CD14-positive monocyte (primary cell): Measurements from ENCODE around the gene CHL1. TPM values are rescaled to one million over a fixed set of nuclear protein-coding genes. Genes with fewer than 3 reads are reported as not detected.

Experiments used
- DNase-seq, 3 donors: peaks; one replicate each; pipeline ENCODE4 v3.0.0-alpha.2; 2011 to 2022
- H2AFZ ChIP-seq: 2 replicates; pipeline ENCODE4 v1.6.0; 2012; ENCODE audit warnings: mild to moderate bottlenecking, low read depth, low read length, inconsistent platforms; ENCODE audit not compliant: insufficient read depth, poor library complexity, severe bottlenecking
- H3K27ac ChIP-seq, 2 donors: 1 replicate in 1 of 2; 2 replicates in 1 of 2; pipeline ENCODE4 v1.5.1; 2012 to 2013; ENCODE audit warnings: low read length in 2 of 2, control low read depth in 1 of 2, inconsistent platforms in 1 of 2, low read depth in 1 of 2, mild to moderate bottlenecking in 1 of 2
- H3K27me3 ChIP-seq, 2 donors: one replicate each; pipeline versions ENCODE4 v1.6.0 to v1.6.1; 2011 to 2013; ENCODE audit warnings: low read length in 2 of 2; ENCODE audit not compliant: control insufficient read depth in 2 of 2, insufficient read depth in 2 of 2
- H3K36me3 ChIP-seq, 2 donors: replicated peaks in 1 of 2; 1 replicate in 1 of 2; 2 replicates in 1 of 2; pipeline versions ENCODE4 v1.5.1 to v1.6.1; 2012 to 2013; ENCODE audit warnings: low read length in 2 of 2, control low read depth in 1 of 2, inconsistent platforms in 1 of 2, mild to moderate bottlenecking in 1 of 2; ENCODE audit not compliant: insufficient read depth in 2 of 2, control insufficient read depth in 1 of 2
- H3K4me1 ChIP-seq, 2 donors: 1 replicate in 1 of 2; 2 replicates in 1 of 2; pipeline versions ENCODE4 v1.5.1 to v1.6.1; 2012 to 2013; ENCODE audit warnings: low read length in 2 of 2, control low read depth in 1 of 2, inconsistent platforms in 1 of 2, mild to moderate bottlenecking in 1 of 2, moderate library complexity in 1 of 2; ENCODE audit not compliant: insufficient read depth in 2 of 2, control insufficient read depth in 1 of 2
- H3K4me2 ChIP-seq: replicated peaks from 2 replicates; pipeline ENCODE3; 2012; ENCODE audit warnings: low read length, moderate library complexity, mild to moderate bottlenecking; ENCODE audit not compliant: poor library complexity, severe bottlenecking; ENCODE audit errors: extremely low read depth
- H3K4me3 ChIP-seq, 3 experiments: fragments of 200-600 bp in 1 of 3; sonication (generic) in 1 of 3; replicated peaks in 1 of 3; 1 replicate in 2 of 3; 2 replicates in 1 of 3; pipeline ENCODE4 v1.5.1; 2011 to 2013; ENCODE audit warnings: low read length in 3 of 3, mild to moderate bottlenecking in 3 of 3, control low read depth in 2 of 3, low read depth in 2 of 3, inconsistent platforms in 1 of 3, moderate library complexity in 1 of 3
- H3K79me2 ChIP-seq: 2 replicates; pipeline ENCODE4 v1.6.0; 2012; ENCODE audit warnings: mild to moderate bottlenecking, control low read depth, inconsistent platforms, low read length, moderate library complexity; ENCODE audit not compliant: insufficient read depth
- H3K9ac ChIP-seq: 2 replicates; pipeline ENCODE4 v1.6.0; 2017; ENCODE audit warnings: low read length, mild to moderate bottlenecking; ENCODE audit not compliant: insufficient read depth, poor library complexity, severe bottlenecking
- H3K9me3 ChIP-seq, 2 donors: replicated peaks in 1 of 2; 1 replicate in 1 of 2; 2 replicates in 1 of 2; pipeline versions ENCODE4 v1.5.1 to v1.6.1; 2012 to 2013; ENCODE audit warnings: low read length in 2 of 2, control low read depth in 1 of 2; ENCODE audit not compliant: control insufficient read depth in 1 of 2, insufficient read depth in 1 of 2
- H4K20me1 ChIP-seq: 2 replicates; pipeline ENCODE4 v1.6.0; 2012; ENCODE audit warnings: mild to moderate bottlenecking, low read length, control low read depth, moderate library complexity; ENCODE audit not compliant: insufficient read depth
- H3K27ac Mint-ChIP-seq, 7 donors: one replicate each; pipeline ENCODE4 v1.8.0; 2020; ENCODE audit warnings: mild to moderate bottlenecking in 7 of 7, mixed read lengths in 7 of 7, moderate library complexity in 6 of 7, inconsistent platforms in 2 of 7
- H3K27me3 Mint-ChIP-seq, 3 donors: one replicate each; pipeline ENCODE4 v1.8.0; 2021 to 2022; ENCODE audit warnings: low read depth in 3 of 3, mild to moderate bottlenecking in 3 of 3, mixed read lengths in 3 of 3, moderate library complexity in 3 of 3, inconsistent platforms in 1 of 3
- H3K36me3 Mint-ChIP-seq, 2 donors: one replicate each; pipeline ENCODE4 v1.8.0; 2020; ENCODE audit warnings: mixed read lengths in 2 of 2, inconsistent platforms in 1 of 2, mild to moderate bottlenecking in 1 of 2
- H3K4me1 Mint-ChIP-seq: one replicate; pipeline ENCODE4 v1.8.0; 2020; ENCODE audit warnings: mild to moderate bottlenecking, mixed read lengths
- H3K4me3 Mint-ChIP-seq, 2 donors: one replicate each; pipeline ENCODE4 v1.8.0; 2020; ENCODE audit warnings: mild to moderate bottlenecking in 2 of 2, mixed read lengths in 2 of 2, moderate library complexity in 1 of 2
- H3K9me3 Mint-ChIP-seq, 7 donors: one replicate each; pipeline ENCODE4 v1.8.0; 2020 to 2022; ENCODE audit warnings: mixed read lengths in 7 of 7, mild to moderate bottlenecking in 6 of 7, moderate library complexity in 6 of 7, inconsistent platforms in 2 of 7
- CTCF ChIP-seq: fragments of 200-600 bp; IDR thresholded peaks from one replicate; pipeline ENCODE4 v1.8.0; 2022; ENCODE audit warnings: antibody characterized with exemption, mild to moderate bottlenecking
- WGBS: methylation state at CpG from one replicate; pipeline ENCODE4 v1.1.5; 2013; ENCODE audit warnings: missing lambda C conversion rate; ENCODE audit not compliant: insufficient coverage; 5-methylcytosine and 5-hydroxymethylcytosine counted together
- intact Hi-C, 2 donors: fragments of 100-400 bp; cut with micrococcal nuclease; formaldehyde crosslinking; loops; one replicate each; pipeline versions ENCODE4 v1.15.0 to v1.15.1; 2023
- polyA plus RNA-seq, 3 donors: library from polyadenylated mRNA; depleted of rRNA in 1 of 3; unstranded in 2 of 3; stranded (reverse) in 1 of 3; fragments of 300-500 nt in 2 of 3; fragments of >200 nt in 1 of 3; fragmentation: Illumina TruSeq in 2 of 3; gene quantifications; 1 replicate in 2 of 3; 2 replicates in 1 of 3; pipeline ENCODE4 v1.2.3, GENCODE V29; 2012 to 2021

Gene CHL1
- polyA plus RNA-seq, 3 donors = not detected

GRCh38 chr3:244041-244440, 47.5 kb downstream of the CHL1 start:
- Mint-ChIP-seq H3K27ac (no peak overlapping the region), H3K36me3 (no peaks in the 10 kb centered on the region), H3K27me3 (no peaks in the 10 kb centered on the region), H3K9me3 (peaks cover 0 to 4% (median 0%) of the 10 kb centered on the region in 7 donors), H3K4me3 (no peak overlapping the region), H3K4me1 (no peaks in the 10 kb centered on the region)
- no peaks in the 10 kb centered on the region for H3K79me2 ChIP-seq
- no peaks in the 10 kb centered on the region for H3K9me3 ChIP-seq
- no peak overlapping the region for H3K27ac ChIP-seq
- 94% methylated on average over 7 of the region's 9 CpGs for WGBS
- no peak overlapping the region for H3K9ac ChIP-seq
- no peaks in the 10 kb centered on the region for H3K4me1 ChIP-seq
- intact Hi-C loops = no loop called here
- DNase-seq = no peak
- TF ChIP-seq CTCF = no peak
- no peaks in the 10 kb centered on the region for H3K27me3 ChIP-seq
- H3K36me3 ChIP-seq = no peaks in the 10 kb centered on the region
- H2AFZ ChIP-seq = no peak overlapping the region
- H3K4me2 ChIP-seq = no peak overlapping the region
- no peak overlapping the region for H3K4me3 ChIP-seq
- no peaks in the 10 kb centered on the region for H4K20me1 ChIP-seq

- Histone ChIP-seq H3K4me3 (no peak overlapping the region), H3K27ac (no peak overlapping the region), H3K4me2 (no peak overlapping the region), H3K4me1 (no peaks in the 10 kb centered on the region), H3K79me2 (no peaks in the 10 kb centered on the region), H3K9me3 (no peaks in the 10 kb centered on the region), H3K27me3 (no peaks in the 10 kb centered on the region), H4K20me1 (no peaks in the 10 kb centered on the region), H3K36me3 (no peaks in the 10 kb centered on the region), H2AFZ (no peak overlapping the region), H3K9ac (no peak overlapping the region)
- intact Hi-C loops = no loop called here
- Mint-ChIP-seq H3K9me3 (peaks cover 0 to 4% (median 0%) of the 10 kb centered on the region in 7 donors), H3K36me3 (no peaks in the 10 kb centered on the region), H3K27ac (no peak overlapping the region), H3K27me3 (no peaks in the 10 kb centered on the region), H3K4me1 (no peaks in the 10 kb centered on the region), H3K4me3 (no peak overlapping the region)
- DNase-seq = no peak
- no CpG with 5 or more reads among the region's 1 CpG for WGBS
- no peak for TF ChIP-seq CTCF
Measured at GRCh38 chr3:247916-248315, 51.4 kb downstream of the CHL1 start.
